H1 (cell line): ENCODE results near the gene PPIC. TPM values are rescaled to one million over a fixed set of nuclear protein-coding genes. Genes with fewer than 3 reads are reported as not detected.

ENCODE experiments used
- BACH1 ChIP-seq: IDR thresholded peaks from 2 replicates; pipeline ENCODE4 v1.6.1; 2012; ENCODE audit warnings: low read length, improper control_type of control experiment
- CBX8 ChIP-seq: fragments of 300-800, 300-1000 bp; sonication (generic); IDR thresholded peaks from 2 replicates; pipeline ENCODE4 v1.7.1; 2016; ENCODE audit warnings: low read depth, low read length, borderline replicate concordance
- polyA plus RNA-seq, 7 experiments: library from polyadenylated mRNA; depleted of rRNA in 3 of 7; stranded (reverse) in 5 of 7; unstranded in 2 of 7; fragments of >200 nt in 5 of 7; fragments of 200-250 nt in 2 of 7; gene quantifications; 1 replicate in 5 of 7; 2 replicates in 1 of 7; 4 replicates in 1 of 7; pipeline versions ENCODE4 v1.2.1 to v1.2.3, GENCODE V29; 2011 to 2013; ENCODE audit warnings: missing spikeins in 2 of 7, mixed read lengths in 2 of 7
- total RNA-seq: library from RNA; stranded (reverse); fragmentation: NEBNext Ultra II Directional; extraction: Animal tissue kit (Norgen Biotek cat#: 25700); gene quantifications from 2 replicates; pipeline ENCODE4 v1.2.1, GENCODE V29; 2021

Gene PPIC
- total and polyA plus RNA-seq, 2 of the 8 experiments (the other 6 are each of a cell fraction or from before 2014, with no cell fraction given): 8.5 to 10.4 TPM

DNA sequence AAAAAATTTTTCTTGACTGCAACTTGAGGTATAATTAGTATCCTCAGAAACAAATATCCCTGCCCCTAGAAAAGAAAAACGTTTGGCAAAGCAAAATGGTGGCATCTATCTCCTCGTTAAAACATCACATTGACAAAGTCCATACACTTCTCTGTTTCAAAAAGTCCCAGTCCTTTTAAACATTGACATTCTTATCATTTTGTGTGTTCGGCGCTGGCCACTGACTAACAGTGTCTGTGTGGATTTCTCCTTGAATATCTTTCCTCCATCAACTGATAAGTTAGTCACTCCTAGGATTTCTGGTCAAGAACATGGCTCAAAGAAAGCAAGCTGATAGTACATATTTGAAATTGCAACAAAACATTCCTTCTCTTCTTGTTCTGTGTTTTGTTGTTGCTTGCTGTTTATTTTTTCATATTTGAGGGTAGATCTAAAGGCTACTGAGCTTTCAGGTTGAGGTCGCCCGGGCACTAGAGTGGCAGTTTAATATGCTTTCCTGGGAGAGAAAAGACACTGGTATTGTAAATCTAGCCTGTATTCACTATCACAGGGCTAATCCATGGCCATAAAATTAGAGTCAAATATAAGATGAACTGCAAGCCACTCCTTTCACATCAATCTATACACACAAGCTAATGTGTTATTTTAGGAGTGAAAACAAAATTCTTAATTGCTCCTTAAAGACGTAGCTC, 8.5 kb upstream of the PPIC start (continued):
- TF ChIP-seq BACH1: no peak
- TF ChIP-seq CBX8: no peak
